HepG2 (cell line): Measurements from ENCODE around the gene ESYT1. TPM values are rescaled to one million over a fixed set of nuclear protein-coding genes. Genes with fewer than 3 reads are reported as not detected.
A peak's percentile ranks its signal among the peaks of the same experiment; 100 is the strongest.

Experiments
- ATF6 ChIP-seq: sonication (generic); formaldehyde crosslinking; conservative IDR thresholded peaks from 2 replicates; pipeline ENCODE4 v1.4.0; 2020; ENCODE audit warnings: missing genetic modification reagents
- CHCHD3 ChIP-seq: sonication (generic); formaldehyde crosslinking; IDR thresholded peaks from 2 replicates; pipeline ENCODE4 v1.8.0; 2022; ENCODE audit warnings: mild to moderate bottlenecking, missing genetic modification reagents, moderate library complexity
- PAF1 ChIP-seq: IDR thresholded peaks from 2 replicates; pipeline ENCODE4 v1.6.1; 2016; ENCODE audit warnings: missing genetic modification reagents, missing compliant biosample characterization
- SAP130 ChIP-seq: IDR thresholded peaks from 2 replicates; pipeline ENCODE4 v1.6.1; 2016; ENCODE audit warnings: low read depth
- SNAPC4 ChIP-seq: sonication (generic); formaldehyde crosslinking; IDR thresholded peaks from 2 replicates; pipeline ENCODE4 v1.4.0; 2020; ENCODE audit warnings: mild to moderate bottlenecking, missing genetic modification reagents
- UBTF ChIP-seq: sonication (generic); formaldehyde crosslinking; IDR thresholded peaks from 2 replicates; pipeline ENCODE4 v1.4.0; 2020; ENCODE audit warnings: mild to moderate bottlenecking, missing genetic modification reagents
- YEATS2 ChIP-seq: sonication (generic); formaldehyde crosslinking; IDR thresholded peaks from 2 replicates; pipeline ENCODE4 v1.4.0; 2020; ENCODE audit warnings: missing genetic modification reagents, borderline replicate concordance
- ZBTB4 ChIP-seq: sonication (generic); formaldehyde crosslinking; IDR thresholded peaks from 2 replicates; pipeline ENCODE4 v1.4.0; 2020; ENCODE audit warnings: missing genetic modification reagents, mild to moderate bottlenecking, borderline replicate concordance
- ZNF276 ChIP-seq: sonication (generic); formaldehyde crosslinking; IDR thresholded peaks from 2 replicates; pipeline ENCODE4 v1.4.0; 2020; ENCODE audit warnings: mild to moderate bottlenecking, low read depth, missing genetic modification reagents
- ZNF446 ChIP-seq: sonication (generic); formaldehyde crosslinking; IDR thresholded peaks from 2 replicates; pipeline ENCODE4 v1.5.0; 2020; ENCODE audit warnings: mild to moderate bottlenecking, missing genetic modification reagents
- polyA plus RNA-seq, 8 experiments: library from polyadenylated mRNA; depleted of rRNA in 3 of 8; stranded (reverse) in 7 of 8; unstranded in 1 of 8; fragments of >200 nt; fragmentation: Illumina TruSeq in 4 of 8; extraction: Trizol in 4 of 8; gene quantifications; 2 replicates each; pipeline versions ENCODE4 v1.2.1 to v1.2.3, GENCODE V29; 2011 to 2016; ENCODE audit warnings: low read depth in 4 of 8, missing spikeins in 1 of 8, mixed read lengths in 1 of 8; ENCODE audit not compliant: insufficient read depth in 1 of 8
- total RNA-seq, 5 experiments: library from RNA; depleted of rRNA; stranded (reverse); fragments of >200 nt; fragmentation: Illumina TruSeq; extraction: Trizol; gene quantifications; 2 replicates each; pipeline ENCODE4 v1.2.3, GENCODE V29; 2016; ENCODE audit warnings: low read depth in 1 of 5

ESYT1 gene
- total and polyA plus RNA-seq, 2 of the 13 experiments (the other 11 are each of a cell fraction or from before 2014, with no cell fraction given): 66.9 to 71.0 TPM

GRCh38 chr12:56080556-56081138 is 47.4 kb upstream of the ESYT1 start (continued):
- TF ChIP-seq CHCHD3 (CRISPR knock-in tag): no peak
- TF ChIP-seq ZNF276 (CRISPR knock-in tag): peak; percentile 33; the same call in 1 of the 2 replicates
- peak; percentile 43 for TF ChIP-seq PAF1
- no peak for TF ChIP-seq SNAPC4 (CRISPR knock-in tag)
- no peak for TF ChIP-seq ZBTB4 (CRISPR knock-in tag)
- TF ChIP-seq YEATS2 (CRISPR knock-in tag): no peak; the same call in 1 of the 2 replicates
- no peak for TF ChIP-seq ATF6
- TF ChIP-seq UBTF (CRISPR knock-in tag): no peak; the same call in 1 of the 2 replicates
- peak; percentile 86 for TF ChIP-seq SAP130 (CRISPR knock-in tag)
- TF ChIP-seq ZNF446 (CRISPR knock-in tag): no peak
